Endothelial cell of umbilical vein (primary cell): Measurements from ENCODE around the gene ANK2. TPM values are rescaled to one million over a fixed set of nuclear protein-coding genes. Genes with fewer than 3 reads are reported as not detected.

ENCODE experiments used
- BruUV-seq: library from RNA; stranded (reverse); fragments of 400-500 nt; replicated peaks from 2 replicates; lab custom pipeline; 2021; lab: Mats Ljungman, UMichigan
- CTCF ChIA-PET: fragments of 300-600, 350-600 bp; sonication (Branson Sonifier 250); formaldehyde crosslinking; loops from one replicate; lab custom pipeline; 2021; ENCODE audit warnings: antibody characterized with exemption, inconsistent platforms; lab: Charles Lee
- POLR2A ChIA-PET: fragments of 300-600, 350-600 bp; sonication (Branson Sonifier 250); formaldehyde crosslinking; loops from one replicate; lab custom pipeline; 2021; ENCODE audit warnings: antibody characterized with exemption, inconsistent platforms; lab: Charles Lee
- DNase-seq: peaks from one replicate; pipeline ENCODE4 v3.0.0-alpha.2; 2011; ENCODE audit warnings: low read depth, low spot score
- FAIRE-seq: peaks from 2 replicates; lab custom pipeline; 2011; peaks lifted over from hg19 to GRCh38; lab: Jason Lieb, UNC
- H2AFZ ChIP-seq: 2 replicates; pipeline ENCODE4 v1.6.0; 2012; ENCODE audit warnings: low read depth, low read length, control low read depth, inconsistent platforms
- H3K27ac ChIP-seq: 2 replicates; pipeline ENCODE4 v1.5.1; 2011; ENCODE audit warnings: low read depth, mild to moderate bottlenecking, control low read depth, low read length, moderate library complexity; ENCODE audit not compliant: insufficient read depth
- H3K27me3 ChIP-seq, 2 experiments: 2 replicates each; pipeline versions ENCODE4 v1.6.0 to v1.6.1; 2011; ENCODE audit warnings: low read length in 2 of 2, mixed read lengths in 1 of 2; ENCODE audit not compliant: control insufficient read depth in 2 of 2, insufficient read depth in 2 of 2
- H3K36me3 ChIP-seq, 2 experiments: 2 replicates in 1 of 2; 3 replicates in 1 of 2; pipeline ENCODE4 v1.5.1; 2011; ENCODE audit warnings: low read length in 2 of 2, mild to moderate bottlenecking in 1 of 2, moderate library complexity in 1 of 2; ENCODE audit not compliant: control insufficient read depth in 2 of 2, insufficient read depth in 2 of 2; ENCODE audit errors: extremely low read depth in 1 of 2
- H3K4me1 ChIP-seq: 3 replicates; pipeline ENCODE4 v1.5.1; 2011; ENCODE audit warnings: mild to moderate bottlenecking, low read length; ENCODE audit not compliant: control insufficient read depth, insufficient read depth; ENCODE audit errors: extremely low read depth
- H3K4me2 ChIP-seq: 2 replicates; pipeline ENCODE4 v1.6.1; 2011; ENCODE audit warnings: low read length, control low read depth, mixed read lengths; ENCODE audit not compliant: insufficient read depth
- H3K4me3 ChIP-seq, 3 experiments: fragments of 200-600 bp in 1 of 3; sonication (generic), shearing (Covaris generic) in 1 of 3; replicated peaks in 1 of 3; 2 replicates each; pipeline ENCODE4 v1.5.1; 2011 to 2016; ENCODE audit warnings: control low read depth in 3 of 3, low read length in 3 of 3, mild to moderate bottlenecking in 2 of 3, inconsistent platforms in 1 of 3, low read depth in 1 of 3, moderate library complexity in 1 of 3; ENCODE audit not compliant: insufficient read depth in 1 of 3
- H3K79me2 ChIP-seq: 2 replicates; pipeline ENCODE4 v1.6.0; 2012; ENCODE audit warnings: low read length, inconsistent platforms; ENCODE audit not compliant: control insufficient read depth, insufficient read depth
- H3K9ac ChIP-seq: replicated peaks from 2 replicates; pipeline ENCODE3; 2011; ENCODE audit warnings: low read length, control low read depth; ENCODE audit not compliant: insufficient read depth; ENCODE audit errors: extremely low read depth
- H3K9me1 ChIP-seq: replicated peaks from 3 replicates; pipeline ENCODE4 v1.6.0; 2011; ENCODE audit warnings: mild to moderate bottlenecking, low read length; ENCODE audit not compliant: control insufficient read depth, insufficient read depth; ENCODE audit errors: extremely low read depth
- H3K9me3 ChIP-seq: replicated peaks from 2 replicates; pipeline ENCODE4 v1.5.1; 2012; ENCODE audit warnings: low read length, inconsistent platforms; ENCODE audit not compliant: control insufficient read depth, insufficient read depth
- H4K20me1 ChIP-seq: replicated peaks from 2 replicates; pipeline ENCODE3; 2011; ENCODE audit warnings: mild to moderate bottlenecking, low read length; ENCODE audit not compliant: control insufficient read depth, insufficient read depth; ENCODE audit errors: extremely low read depth
- EZH2 ChIP-seq: IDR thresholded peaks from 2 replicates; pipeline ENCODE4 v1.6.1; 2012; ENCODE audit warnings: borderline replicate concordance, low read depth, mild to moderate bottlenecking, moderate library complexity, low read length, inconsistent platforms; ENCODE audit not compliant: severe bottlenecking
- FOS ChIP-seq: IDR thresholded peaks from 2 replicates; pipeline ENCODE4 v1.6.1; 2011; ENCODE audit warnings: mild to moderate bottlenecking, low read length, moderate library complexity, borderline replicate concordance; ENCODE audit not compliant: insufficient read depth
- GATA2 ChIP-seq: IDR thresholded peaks from 2 replicates; pipeline ENCODE4 v1.7.0; 2011; ENCODE audit warnings: low read depth, mild to moderate bottlenecking, moderate library complexity, mixed read lengths, low read length; ENCODE audit not compliant: insufficient read length, insufficient read depth
- JUN ChIP-seq: IDR thresholded peaks from 2 replicates; pipeline ENCODE4 v1.6.1; 2011; ENCODE audit warnings: borderline replicate concordance, low read depth; ENCODE audit not compliant: insufficient read length, insufficient read depth
- MYC ChIP-seq: IDR thresholded peaks from one replicate; pipeline ENCODE4 v1.6.1; 2011; ENCODE audit warnings: mild to moderate bottlenecking, low read depth, low read length
- dilution Hi-C: fragments of 300-500 bp; cut with MboI; formaldehyde crosslinking; loops from one replicate; pipeline ENCODE4 v1.15.0; 2019; ENCODE audit warnings: low sequenced_read_pairs; ENCODE audit not compliant: extremely low pct_ligation_motif_present
- intact Hi-C: fragments of 100-400 bp; cut with micrococcal nuclease; formaldehyde crosslinking; loops from one replicate; pipeline ENCODE4 v1.10.0; 2022
- polyA plus RNA-seq, 4 experiments: library from polyadenylated mRNA; depleted of rRNA in 3 of 4; stranded (reverse) in 3 of 4; unstranded in 1 of 4; fragments of >200 nt; gene quantifications; 2 replicates each; pipeline versions ENCODE4 v1.2.1 to v1.2.3, GENCODE V29; 2011 to 2012; ENCODE audit warnings: missing spikeins in 1 of 4
- total RNA-seq: library from RNA; stranded (reverse); gene quantifications from 2 replicates; pipeline ENCODE4 v1.2.3, GENCODE V29; 2021
- TF ChIP-seq, protein P1 (sequence below), 2 donors: IDR thresholded peaks; 1 replicate in 1 of 2; 2 replicates in 1 of 2; pipeline ENCODE4 v1.5.1; 2011; ENCODE audit warnings: low read length in 2 of 2, mild to moderate bottlenecking in 2 of 2, moderate library complexity in 2 of 2, control low read depth in 1 of 2, inconsistent platforms in 1 of 2, low read depth in 1 of 2; ENCODE audit not compliant: insufficient read depth in 1 of 2; ENCODE audit errors: extremely low read depth in 1 of 2
- TF ChIP-seq, protein P2 (sequence below): IDR thresholded peaks from 2 replicates; pipeline ENCODE4 v1.6.1; 2011; ENCODE audit not compliant: insufficient read depth, insufficient read length

ANK2 gene
- total and polyA plus RNA-seq, 2 donors (not counting 3 experiments of a cell fraction or from before 2014, with no cell fraction given): not detected

DNA sequence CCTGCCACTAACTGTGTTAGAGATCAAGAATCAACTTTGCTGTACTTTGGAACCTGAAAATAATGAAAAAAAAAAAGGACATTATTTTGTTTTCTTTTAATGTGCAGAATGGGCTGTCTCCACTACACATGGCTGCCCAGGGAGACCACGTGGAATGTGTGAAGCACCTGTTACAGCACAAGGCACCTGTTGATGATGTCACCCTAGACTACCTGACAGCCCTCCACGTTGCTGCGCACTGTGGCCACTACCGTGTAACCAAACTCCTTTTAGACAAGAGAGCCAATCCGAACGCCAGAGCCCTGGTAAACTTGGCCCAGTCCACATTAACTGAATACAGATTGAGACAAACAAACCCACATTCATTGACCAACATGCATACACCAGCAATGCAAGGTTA lies 206.2 kb downstream of the ANK2 start:
- H3K36me3 ChIP-seq: no peaks in the 10 kb centered on the region
- no peak overlapping the region for H3K4me3 ChIP-seq
- H4K20me1 ChIP-seq: no peaks in the 10 kb centered on the region
- no peaks in the 10 kb centered on the region for H3K9me1 ChIP-seq
- TF ChIP-seq FOS (no peak), MYC (no peak), GATA2 (no peak), JUN (no peak), EZH2 (no peak)
- TF ChIP-seq, protein P1, sequence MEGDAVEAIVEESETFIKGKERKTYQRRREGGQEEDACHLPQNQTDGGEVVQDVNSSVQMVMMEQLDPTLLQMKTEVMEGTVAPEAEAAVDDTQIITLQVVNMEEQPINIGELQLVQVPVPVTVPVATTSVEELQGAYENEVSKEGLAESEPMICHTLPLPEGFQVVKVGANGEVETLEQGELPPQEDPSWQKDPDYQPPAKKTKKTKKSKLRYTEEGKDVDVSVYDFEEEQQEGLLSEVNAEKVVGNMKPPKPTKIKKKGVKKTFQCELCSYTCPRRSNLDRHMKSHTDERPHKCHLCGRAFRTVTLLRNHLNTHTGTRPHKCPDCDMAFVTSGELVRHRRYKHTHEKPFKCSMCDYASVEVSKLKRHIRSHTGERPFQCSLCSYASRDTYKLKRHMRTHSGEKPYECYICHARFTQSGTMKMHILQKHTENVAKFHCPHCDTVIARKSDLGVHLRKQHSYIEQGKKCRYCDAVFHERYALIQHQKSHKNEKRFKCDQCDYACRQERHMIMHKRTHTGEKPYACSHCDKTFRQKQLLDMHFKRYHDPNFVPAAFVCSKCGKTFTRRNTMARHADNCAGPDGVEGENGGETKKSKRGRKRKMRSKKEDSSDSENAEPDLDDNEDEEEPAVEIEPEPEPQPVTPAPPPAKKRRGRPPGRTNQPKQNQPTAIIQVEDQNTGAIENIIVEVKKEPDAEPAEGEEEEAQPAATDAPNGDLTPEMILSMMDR (IDR thresholded peaks at IDR 0.05; ENCODE audit: extremely low read depth in 1 of 2, insufficient read depth in 1 of 2, low read depth in 1 of 2, low read length in 2 of 2): no peak
- TF ChIP-seq, protein P2, sequence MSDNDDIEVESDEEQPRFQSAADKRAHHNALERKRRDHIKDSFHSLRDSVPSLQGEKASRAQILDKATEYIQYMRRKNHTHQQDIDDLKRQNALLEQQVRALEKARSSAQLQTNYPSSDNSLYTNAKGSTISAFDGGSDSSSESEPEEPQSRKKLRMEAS: no peak
- dilution Hi-C loops (no loop called here), intact Hi-C loops (no loop called here)
- FAIRE-seq (no peak), DNase-seq (no peak)
- H3K4me2 ChIP-seq: no peak overlapping the region
- H3K9ac ChIP-seq: no peak overlapping the region
- BruUV-seq: no TSS peak
- H3K27me3 ChIP-seq: no peaks in the 10 kb centered on the region
- H3K27ac ChIP-seq: no peak overlapping the region
- no peak overlapping the region for H2AFZ ChIP-seq
- no peaks in the 10 kb centered on the region for H3K79me2 ChIP-seq
- ChIA-PET CTCF (no interaction called here), POLR2A (no interaction called here)
- no peaks in the 10 kb centered on the region for H3K4me1 ChIP-seq
- H3K9me3 ChIP-seq: no peaks in the 10 kb centered on the region
